HCT116 (cell line): ENCODE results near the gene PLVAP.

Source experiments
- CEBPB ChIP-seq: IDR thresholded peaks from 2 replicates; pipeline ENCODE4 v1.6.1; 2012; ENCODE audit warnings: low read depth
- FOSL1 ChIP-seq: IDR thresholded peaks from 2 replicates; pipeline ENCODE4 v1.6.1; 2012; ENCODE audit warnings: low read depth
- POLR2A ChIP-seq: IDR thresholded peaks from 2 replicates; pipeline ENCODE4 v1.7.0; 2011; ENCODE audit warnings: borderline replicate concordance; ENCODE audit not compliant: insufficient read depth, insufficient read length; ENCODE audit errors: extremely low read depth
- POLR2AphosphoS5 ChIP-seq: IDR thresholded peaks from 2 replicates; pipeline ENCODE4 v1.6.1; 2011; ENCODE audit warnings: mild to moderate bottlenecking, low read depth, low read length, moderate library complexity
- ZNF274 ChIP-seq: fragments of 200-500 bp; sonication (Bioruptor generic); IDR thresholded peaks from 2 replicates; pipeline ENCODE4 v1.6.1; 2014; ENCODE audit warnings: mild to moderate bottlenecking, low read depth, low read length, inconsistent platforms
- TF ChIP-seq, protein P1 (sequence below), 3 experiments: fragments of 200-600 bp in 1 of 3; sonication (generic) in 1 of 3; IDR thresholded peaks in 2 of 3; conservative IDR thresholded peaks in 1 of 3; 2 replicates each; pipeline ENCODE4 v1.5.1; 2012 to 2017; ENCODE audit warnings: low read depth in 2 of 3, low read length in 2 of 3, antibody characterized with exemption in 1 of 3, borderline replicate concordance in 1 of 3, control low read depth in 1 of 3, mild to moderate bottlenecking in 1 of 3, mixed read lengths in 1 of 3, mixed run types in 1 of 3, moderate library complexity in 1 of 3; ENCODE audit not compliant: insufficient read depth in 1 of 3
- TF ChIP-seq, protein P2 (sequence below): IDR thresholded peaks from 2 replicates; pipeline ENCODE4 v1.6.1; 2012; ENCODE audit warnings: low read depth

DNA sequence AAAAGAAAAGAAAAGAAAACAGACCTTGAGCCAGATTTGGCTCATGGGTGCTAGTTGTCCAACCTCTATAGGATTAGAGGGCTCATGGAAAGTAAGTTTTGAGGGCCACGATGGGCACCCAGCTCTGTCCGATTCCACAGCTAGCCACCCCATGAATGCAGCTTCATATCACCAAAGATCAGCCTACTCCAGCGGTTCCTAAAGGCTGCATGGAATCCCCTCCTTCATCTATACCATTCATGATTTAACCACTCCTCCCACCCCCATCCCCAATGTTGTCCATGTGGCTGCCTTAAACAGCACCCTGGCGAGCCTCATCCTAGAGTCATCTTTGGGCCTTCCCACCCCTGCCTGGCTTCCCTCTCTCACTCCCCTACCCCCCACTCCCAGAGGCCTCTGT, 44.8 kb upstream of the PLVAP start:
- TF ChIP-seq POLR2A (no peak), POLR2AphosphoS5 (no peak), ZNF274 (no peak), FOSL1 (no peak), CEBPB (no peak)
- TF ChIP-seq, protein P1, sequence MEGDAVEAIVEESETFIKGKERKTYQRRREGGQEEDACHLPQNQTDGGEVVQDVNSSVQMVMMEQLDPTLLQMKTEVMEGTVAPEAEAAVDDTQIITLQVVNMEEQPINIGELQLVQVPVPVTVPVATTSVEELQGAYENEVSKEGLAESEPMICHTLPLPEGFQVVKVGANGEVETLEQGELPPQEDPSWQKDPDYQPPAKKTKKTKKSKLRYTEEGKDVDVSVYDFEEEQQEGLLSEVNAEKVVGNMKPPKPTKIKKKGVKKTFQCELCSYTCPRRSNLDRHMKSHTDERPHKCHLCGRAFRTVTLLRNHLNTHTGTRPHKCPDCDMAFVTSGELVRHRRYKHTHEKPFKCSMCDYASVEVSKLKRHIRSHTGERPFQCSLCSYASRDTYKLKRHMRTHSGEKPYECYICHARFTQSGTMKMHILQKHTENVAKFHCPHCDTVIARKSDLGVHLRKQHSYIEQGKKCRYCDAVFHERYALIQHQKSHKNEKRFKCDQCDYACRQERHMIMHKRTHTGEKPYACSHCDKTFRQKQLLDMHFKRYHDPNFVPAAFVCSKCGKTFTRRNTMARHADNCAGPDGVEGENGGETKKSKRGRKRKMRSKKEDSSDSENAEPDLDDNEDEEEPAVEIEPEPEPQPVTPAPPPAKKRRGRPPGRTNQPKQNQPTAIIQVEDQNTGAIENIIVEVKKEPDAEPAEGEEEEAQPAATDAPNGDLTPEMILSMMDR (IDR thresholded peaks at IDR 0.05 in 2 of 3, conservative IDR thresholded peaks at IDR 0.05 in 1 of 3; ENCODE audit: borderline replicate concordance in 1 of 3, insufficient read depth in 1 of 3, low read depth in 2 of 3, low read length in 2 of 3), result no peak
- TF ChIP-seq, protein P2, sequence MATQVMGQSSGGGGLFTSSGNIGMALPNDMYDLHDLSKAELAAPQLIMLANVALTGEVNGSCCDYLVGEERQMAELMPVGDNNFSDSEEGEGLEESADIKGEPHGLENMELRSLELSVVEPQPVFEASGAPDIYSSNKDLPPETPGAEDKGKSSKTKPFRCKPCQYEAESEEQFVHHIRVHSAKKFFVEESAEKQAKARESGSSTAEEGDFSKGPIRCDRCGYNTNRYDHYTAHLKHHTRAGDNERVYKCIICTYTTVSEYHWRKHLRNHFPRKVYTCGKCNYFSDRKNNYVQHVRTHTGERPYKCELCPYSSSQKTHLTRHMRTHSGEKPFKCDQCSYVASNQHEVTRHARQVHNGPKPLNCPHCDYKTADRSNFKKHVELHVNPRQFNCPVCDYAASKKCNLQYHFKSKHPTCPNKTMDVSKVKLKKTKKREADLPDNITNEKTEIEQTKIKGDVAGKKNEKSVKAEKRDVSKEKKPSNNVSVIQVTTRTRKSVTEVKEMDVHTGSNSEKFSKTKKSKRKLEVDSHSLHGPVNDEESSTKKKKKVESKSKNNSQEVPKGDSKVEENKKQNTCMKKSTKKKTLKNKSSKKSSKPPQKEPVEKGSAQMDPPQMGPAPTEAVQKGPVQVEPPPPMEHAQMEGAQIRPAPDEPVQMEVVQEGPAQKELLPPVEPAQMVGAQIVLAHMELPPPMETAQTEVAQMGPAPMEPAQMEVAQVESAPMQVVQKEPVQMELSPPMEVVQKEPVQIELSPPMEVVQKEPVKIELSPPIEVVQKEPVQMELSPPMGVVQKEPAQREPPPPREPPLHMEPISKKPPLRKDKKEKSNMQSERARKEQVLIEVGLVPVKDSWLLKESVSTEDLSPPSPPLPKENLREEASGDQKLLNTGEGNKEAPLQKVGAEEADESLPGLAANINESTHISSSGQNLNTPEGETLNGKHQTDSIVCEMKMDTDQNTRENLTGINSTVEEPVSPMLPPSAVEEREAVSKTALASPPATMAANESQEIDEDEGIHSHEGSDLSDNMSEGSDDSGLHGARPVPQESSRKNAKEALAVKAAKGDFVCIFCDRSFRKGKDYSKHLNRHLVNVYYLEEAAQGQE, result no peak
